ENCODE data around the gene SYCE3. TPM values are rescaled to one million over a fixed set of nuclear protein-coding genes. Genes with fewer than 3 reads are reported as not detected.

The SYCE3 gene
- polyA plus RNA-seq, 1 of the 3 experiments (the other 2 are of a cell fraction): 3.6 TPM

GRCh38 chr22:50547263-50547985 lies 15.3 kb downstream of the SYCE3 start:
- H3K27me3 ChIP-seq (ENCODE audit: insufficient read depth): no peaks in the 10 kb centered on the region
- H4K20me1 ChIP-seq (ENCODE audit: insufficient read depth): no peaks in the 10 kb centered on the region
- ChIA-PET POLR2A (no interaction called here), CTCF (interaction anchor here (1.5 to 4.9 kb wide), 3 partner anchors 16 to 73 kb away, joined by 4 to 31 read pairs (median 11); partner anchors contain the start of gene SYCE3)
- TF ChIP-seq SIN3A (IDR thresholded peaks at IDR 0.05; ENCODE audit: borderline replicate concordance, low read depth, low read length) (no peak), FOXM1 (IDR thresholded peaks at IDR 0.05; ENCODE audit: low read depth) (no peak), RCOR1 (IDR thresholded peaks at IDR 0.05; ENCODE audit: low read length) (no peak), RAD21 (IDR thresholded peaks at IDR 0.05; ENCODE audit: low read length) (no peak), FOXJ3 (CRISPR knock-in tag; IDR thresholded peaks at IDR 0.05) (no peak), POLR2AphosphoS5 (IDR thresholded peaks at IDR 0.05; ENCODE audit: low read depth, low read length) (no peak), RFX5 (IDR thresholded peaks at IDR 0.05; ENCODE audit: low read length) (no peak), GABPA (IDR thresholded peaks at IDR 0.05; ENCODE audit: low read depth) (no peak), TEAD4 (IDR thresholded peaks at IDR 0.05; ENCODE audit: borderline replicate concordance, insufficient read depth) (no peak), YY1 (IDR thresholded peaks at IDR 0.05; ENCODE audit: low read depth) (no peak), MAX (IDR thresholded peaks at IDR 0.05; ENCODE audit: low read depth) (no peak), IRF3 (IDR thresholded peaks at IDR 0.05; ENCODE audit: low read depth, low read length) (no peak)
- no peak overlapping the region for H3K4me3 ChIP-seq (ENCODE audit: low read depth in 2 of 2, low read length in 1 of 2)
- H3K27ac ChIP-seq (ENCODE audit: low read depth in 2 of 2, low read length in 1 of 2): no peak overlapping the region
- H3K9me2 ChIP-seq: no peaks in the 10 kb centered on the region
- peaks cover 0 to 9% of the 10 kb centered on the region in 2 experiments; a peak in 1 of 4 replicates for H3K4me1 ChIP-seq (ENCODE audit: control insufficient read depth in 1 of 2, insufficient read depth in 2 of 2, low read depth in 1 of 2, low read length in 1 of 2)
- H3K36me3 ChIP-seq (replicated peaks in 1 of 2; ENCODE audit: control insufficient read depth in 1 of 2, insufficient read depth in 2 of 2, low read length in 1 of 2): no peaks in the 10 kb centered on the region
- H3K9ac ChIP-seq: no peak overlapping the region
- H2AFZ ChIP-seq (ENCODE audit: low read depth): no peak overlapping the region
- no peaks in the 10 kb centered on the region for H3K79me2 ChIP-seq (ENCODE audit: insufficient read depth)
- no peaks in the 10 kb centered on the region for H3K9me3 ChIP-seq
- 92% methylated on average over 15 of the region's 35 CpGs for WGBS (ENCODE audit: low lambda C conversion rate)
- DNase-seq: peak; percentile 42
- H3K4me2 ChIP-seq: no peak overlapping the region
- H3F3A ChIP-seq (replicated peaks; ENCODE audit: insufficient read depth): no peaks in the 10 kb centered on the region

GRCh38 chr22:50546326-50547262 lies 16.1 kb downstream of the SYCE3 start:
- ChIA-PET POLR2A (interaction anchor here (1.6 to 2.3 kb wide), 2 partner anchors 16 to 21 kb away, joined by 5 to 7 read pairs; partner anchors contain the start of genes SCO2 and SYCE3), CTCF (interaction anchor here (1.5 to 4.9 kb wide), 4 partner anchors 10 to 74 kb away, joined by 5 to 31 read pairs (median 8); partner anchors contain the start of genes SCO2 and SYCE3)
- Histone ChIP-seq H3K4me3 (ENCODE audit: low read depth in 2 of 2, low read length in 1 of 2) (no peak overlapping the region), H3K4me2 (no peak overlapping the region), H3K9ac (no peak overlapping the region), H3F3A (replicated peaks; ENCODE audit: insufficient read depth) (peaks cover 3% of the 10 kb centered on the region), H4K20me1 (ENCODE audit: insufficient read depth) (no peaks in the 10 kb centered on the region), H3K9me3 (no peaks in the 10 kb centered on the region), H3K27me3 (ENCODE audit: insufficient read depth) (no peaks in the 10 kb centered on the region), H3K9me2 (no peaks in the 10 kb centered on the region), H3K27ac (ENCODE audit: low read depth in 2 of 2, low read length in 1 of 2) (no peak overlapping the region), H3K4me1 (ENCODE audit: control insufficient read depth in 1 of 2, insufficient read depth in 2 of 2, low read depth in 1 of 2, low read length in 1 of 2) (peaks cover 0 to 9% of the 10 kb centered on the region in 2 experiments; a peak in 1 of 4 replicates), H3K79me2 (ENCODE audit: insufficient read depth) (no peaks in the 10 kb centered on the region), H3K36me3 (replicated peaks in 1 of 2; ENCODE audit: control insufficient read depth in 1 of 2, insufficient read depth in 2 of 2, low read length in 1 of 2) (no peaks in the 10 kb centered on the region), H2AFZ (ENCODE audit: low read depth) (no peak overlapping the region)
- DNase-seq: peak; percentile 44
- 93% methylated on average over 28 of the region's 78 CpGs for WGBS (ENCODE audit: low lambda C conversion rate)
- TF ChIP-seq CTCF (IDR thresholded peaks at IDR 0.05) (no peak), FOSL2 (IDR thresholded peaks at IDR 0.05; ENCODE audit: borderline replicate concordance, low read depth) (no peak), ZBTB33 (IDR thresholded peaks at IDR 0.05; ENCODE audit: borderline replicate concordance, low read depth) (no peak), CHD2 (IDR thresholded peaks at IDR 0.05; ENCODE audit: low read length, partially characterized antibody) (no peak), TCF12 (IDR thresholded peaks at IDR 0.05) (no peak), RCOR1 (IDR thresholded peaks at IDR 0.05; ENCODE audit: low read length) (no peak), TAF1 (IDR thresholded peaks at IDR 0.05; ENCODE audit: borderline replicate concordance, low read depth, low read length) (no peak)
